Nephron progenitor cell (in vitro differentiated cells): ENCODE measurements around the gene TMEM178B.

Experiments
- DNase-seq: peaks from one replicate; pipeline ENCODE4 v3.0.0; 2021
- H3K27ac Mint-ChIP-seq: 2 replicates; pipeline ENCODE4 v1.8.0; 2021; ENCODE audit warnings: mild to moderate bottlenecking, moderate library complexity, mixed read lengths
- H3K27me3 Mint-ChIP-seq: 2 replicates; pipeline ENCODE4 v1.8.0; 2021; ENCODE audit warnings: mild to moderate bottlenecking, low read depth, mixed read lengths; ENCODE audit not compliant: poor library complexity
- H3K36me3 Mint-ChIP-seq: 2 replicates; pipeline ENCODE4 v1.8.0; 2021; ENCODE audit warnings: low read depth, mixed read lengths
- H3K4me1 Mint-ChIP-seq: 2 replicates; pipeline ENCODE4 v1.8.0; 2021; ENCODE audit warnings: mixed read lengths
- H3K4me3 Mint-ChIP-seq: 2 replicates; pipeline ENCODE4 v1.8.0; 2021; ENCODE audit warnings: mild to moderate bottlenecking, moderate library complexity, mixed read lengths
- H3K9me3 Mint-ChIP-seq: 2 replicates; pipeline ENCODE4 v1.8.0; 2021; ENCODE audit warnings: mild to moderate bottlenecking, moderate library complexity, mixed read lengths
- CTCF ChIP-seq: fragments of 200-600 bp; sonication (generic); IDR thresholded peaks from 2 replicates; pipeline ENCODE4 v1.5.0; 2021; ENCODE audit warnings: antibody characterized with exemption

TMEM178B gene

GRCh38 chr7:141209454-141209853, 135.6 kb downstream of the TMEM178B start:
- no peaks in the 10 kb centered on the region for H3K9me3 Mint-ChIP-seq
- DNase-seq = no peak
- no peaks in the 10 kb centered on the region for H3K36me3 Mint-ChIP-seq
- no peak for TF ChIP-seq CTCF
- peaks cover 50% of the 10 kb centered on the region for H3K27me3 Mint-ChIP-seq
- H3K4me3 Mint-ChIP-seq = no peak overlapping the region
- no peaks in the 10 kb centered on the region for H3K4me1 Mint-ChIP-seq
- peak overlapping the region; percentile 29 for H3K27ac Mint-ChIP-seq

- Mint-ChIP-seq H3K4me3 (no peak overlapping the region), H3K27ac (no peak overlapping the region), H3K27me3 (peaks cover 44% of the 10 kb centered on the region), H3K4me1 (no peaks in the 10 kb centered on the region), H3K9me3 (no peaks in the 10 kb centered on the region), H3K36me3 (no peaks in the 10 kb centered on the region)
- no peak for DNase-seq
- TF ChIP-seq CTCF = no peak
Measured at GRCh38 chr7:141210862-141211261, 137.0 kb downstream of the TMEM178B start.

DNA sequence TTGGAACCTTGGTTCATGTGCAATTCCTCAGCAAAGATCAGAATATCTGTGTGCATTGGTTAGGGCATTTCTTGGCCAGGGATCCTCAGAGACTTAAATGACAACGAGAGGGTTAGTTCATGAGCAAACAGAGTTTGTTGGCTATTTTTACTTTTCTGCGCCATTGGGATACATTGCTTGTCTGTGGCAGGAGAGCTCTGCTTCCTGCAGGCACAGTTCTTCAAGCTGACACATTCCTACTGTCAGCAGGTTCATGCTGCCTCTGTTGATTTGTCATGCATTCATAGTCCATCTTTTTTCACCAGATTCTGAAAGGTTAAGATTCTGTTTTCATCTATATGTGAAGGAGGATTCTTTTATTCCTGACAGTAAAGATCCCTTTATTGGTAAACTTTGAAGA, 139.4 kb downstream of the TMEM178B start:
- Mint-ChIP-seq H3K36me3 (no peaks in the 10 kb centered on the region), H3K27ac (no peak overlapping the region), H3K27me3 (peaks cover 44% of the 10 kb centered on the region), H3K4me1 (no peaks in the 10 kb centered on the region), H3K9me3 (no peaks in the 10 kb centered on the region), H3K4me3 (no peak overlapping the region)
- no peak for DNase-seq
- TF ChIP-seq CTCF = no peak

GRCh38 chr7:141217938-141218337, 144.1 kb downstream of the TMEM178B start:
- H3K27ac Mint-ChIP-seq = no peak overlapping the region
- no peaks in the 10 kb centered on the region for H3K4me1 Mint-ChIP-seq
- no peak overlapping the region for H3K4me3 Mint-ChIP-seq

GRCh38 chr7:141218941-141219340, 145.1 kb downstream of the TMEM178B start:
- no peak for DNase-seq
- no peak overlapping the region for H3K4me3 Mint-ChIP-seq
- TF ChIP-seq CTCF = no peak
- H3K27ac Mint-ChIP-seq = no peak overlapping the region
- H3K9me3 Mint-ChIP-seq = no peaks in the 10 kb centered on the region
- H3K27me3 Mint-ChIP-seq = peaks cover 32% of the 10 kb centered on the region
- no peaks in the 10 kb centered on the region for H3K4me1 Mint-ChIP-seq
- no peaks in the 10 kb centered on the region for H3K36me3 Mint-ChIP-seq

More at GRCh38 chr7:141217938-141218337, 144.1 kb downstream of the TMEM178B start:
- TF ChIP-seq CTCF = no peak
- H3K36me3 Mint-ChIP-seq = no peaks in the 10 kb centered on the region
- H3K9me3 Mint-ChIP-seq = no peaks in the 10 kb centered on the region
- no peak for DNase-seq
- peaks cover 32% of the 10 kb centered on the region for H3K27me3 Mint-ChIP-seq

GRCh38 chr7:141220263-141220880, 146.5 kb downstream of the TMEM178B start:
- no peak overlapping the region for H3K27ac Mint-ChIP-seq
- no peak for DNase-seq

More at GRCh38 chr7:141220263-141220880, 146.5 kb downstream of the TMEM178B start:
- no peaks in the 10 kb centered on the region for H3K36me3 Mint-ChIP-seq
- peaks cover 30% of the 10 kb centered on the region for H3K27me3 Mint-ChIP-seq
- H3K4me3 Mint-ChIP-seq = no peak overlapping the region
- H3K9me3 Mint-ChIP-seq = no peaks in the 10 kb centered on the region
- H3K4me1 Mint-ChIP-seq = no peaks in the 10 kb centered on the region
- peak; percentile 29 for TF ChIP-seq CTCF
